GM23338 (cell line): ENCODE data around the gene THOC2. TPM values are rescaled to one million over a fixed set of nuclear protein-coding genes. Genes with fewer than 3 reads are reported as not detected.

Source experiments
- ATAC-seq: fragments of 200-7000 bp; cut with Tn5 transposase; 3 replicates; pipeline ENCODE4 v1.9.1; 2020
- DNase-seq: peaks from one replicate; pipeline ENCODE4 v3.0.0-alpha.2; 2015; ENCODE audit warnings: low spot score
- H2AFZ ChIP-seq: fragments of 200-600 bp; sonication (generic); 2 replicates; pipeline ENCODE4 v1.8.0; 2016; ENCODE audit warnings: antibody characterized with exemption, mild to moderate bottlenecking, moderate library complexity
- H3F3A ChIP-seq: fragments of 200-600 bp; sonication (generic); replicated peaks from 2 replicates; pipeline ENCODE4 v1.8.0; 2017; ENCODE audit warnings: antibody characterized with exemption, mixed run types, low read depth
- H3K27ac ChIP-seq: fragments of 200-600 bp; sonication (generic); 2 replicates; pipeline ENCODE4 v1.6.1; 2016; ENCODE audit warnings: low read depth
- H3K27me3 ChIP-seq: fragments of 200-600 bp; sonication (generic); 2 replicates; pipeline ENCODE4 v1.8.0; 2016; ENCODE audit warnings: mild to moderate bottlenecking, mixed run types, moderate library complexity; ENCODE audit not compliant: insufficient read depth
- H3K36me3 ChIP-seq: fragments of 200-600 bp; sonication (generic); 2 replicates; pipeline ENCODE4 v1.8.0; 2016; ENCODE audit warnings: mild to moderate bottlenecking; ENCODE audit not compliant: insufficient read depth
- H3K4me1 ChIP-seq: fragments of 200-600 bp; sonication (generic); 2 replicates; pipeline ENCODE4 v1.8.0; 2016; ENCODE audit warnings: mild to moderate bottlenecking, moderate library complexity; ENCODE audit not compliant: insufficient read depth
- H3K4me2 ChIP-seq: fragments of 200-600 bp; sonication (generic); 2 replicates; pipeline ENCODE4 v1.7.1; 2017; ENCODE audit warnings: mixed run types
- H3K4me3 ChIP-seq: fragments of 200-600 bp; sonication (generic); 2 replicates; pipeline ENCODE4 v1.6.1; 2016; ENCODE audit warnings: mixed run types
- H3K79me2 ChIP-seq: fragments of 200-600 bp; sonication (generic); replicated peaks from 2 replicates; pipeline ENCODE4 v1.8.0; 2017; ENCODE audit warnings: mild to moderate bottlenecking; ENCODE audit not compliant: insufficient read depth
- H3K9me2 ChIP-seq: fragments of 200-600 bp; sonication (generic); 2 replicates; pipeline ENCODE4 v1.8.0; 2017; ENCODE audit not compliant: insufficient read depth
- H4K20me1 ChIP-seq: fragments of 200-600 bp; sonication (generic); replicated peaks from 2 replicates; pipeline ENCODE4 v1.8.0; 2017; ENCODE audit warnings: mild to moderate bottlenecking; ENCODE audit not compliant: insufficient read depth
- H3K27ac Mint-ChIP-seq: 2 replicates; pipeline ENCODE4 v1.8.0; 2020; ENCODE audit warnings: inconsistent platforms, mild to moderate bottlenecking, moderate library complexity, mixed read lengths
- H3K27me3 Mint-ChIP-seq: 3 replicates; pipeline ENCODE4 v1.8.0; 2022; ENCODE audit warnings: low read depth, mild to moderate bottlenecking, moderate library complexity, mixed read lengths, inconsistent platforms; ENCODE audit not compliant: insufficient read depth, poor library complexity
- H3K36me3 Mint-ChIP-seq: 3 replicates; pipeline ENCODE4 v1.8.0; 2021; ENCODE audit warnings: low read depth, mild to moderate bottlenecking, inconsistent platforms, moderate library complexity, mixed read lengths
- H3K4me1 Mint-ChIP-seq: 3 replicates; pipeline ENCODE4 v1.8.0; 2020; ENCODE audit warnings: mild to moderate bottlenecking, inconsistent platforms, mixed read lengths
- H3K4me3 Mint-ChIP-seq: 3 replicates; pipeline ENCODE4 v1.8.0; 2021; ENCODE audit warnings: moderate library complexity, mild to moderate bottlenecking, inconsistent platforms, mixed read lengths
- H3K9me3 Mint-ChIP-seq: 3 replicates; pipeline ENCODE4 v1.8.0; 2020; ENCODE audit warnings: moderate library complexity, mild to moderate bottlenecking, inconsistent platforms, mixed read lengths
- CREB1 ChIP-seq: fragments of 250-450 bp; sonication (Bioruptor Pico); IDR thresholded peaks from 2 replicates; pipeline ENCODE4 v1.5.0; 2020; ENCODE audit warnings: low read depth, mild to moderate bottlenecking, moderate library complexity
- CTCF ChIP-seq, 2 experiments: fragments of 200-600 bp in 1 of 2; sonication (generic) in 1 of 2; conservative IDR thresholded peaks; 2 replicates each; pipeline versions ENCODE4 v1.5.1 to v1.6.1; 2016 to 2017; ENCODE audit warnings: antibody characterized with exemption in 2 of 2, low read depth in 2 of 2, mild to moderate bottlenecking in 2 of 2, moderate library complexity in 1 of 2
- ETS1 ChIP-seq: IDR thresholded peaks from 2 replicates; pipeline ENCODE4 v1.6.1; 2016; ENCODE audit warnings: antibody characterized with exemption
- EZH2 ChIP-seq: fragments of 200-600 bp; sonication (generic); IDR thresholded peaks from one replicate; pipeline ENCODE4 v1.8.0; 2017; ENCODE audit warnings: antibody characterized with exemption, mild to moderate bottlenecking, low read depth; ENCODE audit not compliant: unreplicated experiment
- EZH2phosphoT487 ChIP-seq: fragments of 200-600 bp; sonication (generic); IDR thresholded peaks from one replicate; pipeline ENCODE4 v1.8.1; 2018; ENCODE audit warnings: antibody characterized with exemption; ENCODE audit not compliant: unreplicated experiment
- JUNB ChIP-seq: IDR thresholded peaks from one replicate; pipeline ENCODE4 v1.6.1; 2016; ENCODE audit warnings: antibody characterized with exemption; ENCODE audit not compliant: unreplicated experiment
- NANOG ChIP-seq: IDR thresholded peaks from 2 replicates; pipeline ENCODE4 v1.6.1; 2016; ENCODE audit warnings: antibody characterized with exemption, borderline replicate concordance
- POLR2AphosphoS5 ChIP-seq: IDR thresholded peaks from 2 replicates; pipeline ENCODE4 v1.6.1; 2016; ENCODE audit warnings: antibody characterized with exemption, low read depth
- REST ChIP-seq: IDR thresholded peaks from one replicate; pipeline ENCODE4 v1.6.1; 2018; ENCODE audit warnings: antibody characterized with exemption; ENCODE audit not compliant: unreplicated experiment
- STAT1 ChIP-seq: IDR thresholded peaks from one replicate; pipeline ENCODE4 v1.6.1; 2016; ENCODE audit warnings: antibody characterized with exemption; ENCODE audit not compliant: unreplicated experiment
- ZNF114 ChIP-seq: fragments of 250-450 bp; sonication (Bioruptor Pico); IDR thresholded peaks from 2 replicates; pipeline ENCODE4 v1.5.0; 2020; ENCODE audit warnings: mild to moderate bottlenecking, moderate library complexity
- ZNF331 ChIP-seq: fragments of 250-450 bp; sonication (Bioruptor Pico); IDR thresholded peaks from 2 replicates; pipeline ENCODE4 v1.5.0; 2020; ENCODE audit warnings: low read depth, mild to moderate bottlenecking, moderate library complexity
- ZNF462 ChIP-seq: fragments of 250-450 bp; sonication (Bioruptor Pico); IDR thresholded peaks from 2 replicates; pipeline ENCODE4 v1.5.0; 2020; ENCODE audit warnings: mild to moderate bottlenecking, moderate library complexity
- polyA plus RNA-seq: library from polyadenylated mRNA; unstranded; fragments of >200 nt; fragmentation: Nextera tagmentation; extraction: Ambion mirVana; gene quantifications from 2 replicates; pipeline ENCODE4 v1.2.1, GENCODE V29; 2016
- total RNA-seq: library from RNA; depleted of rRNA; stranded (reverse); fragments of >200 nt; shearing (Covaris generic); gene quantifications from 2 replicates; pipeline ENCODE4 v1.2.3, GENCODE V29; 2014

THOC2 gene
- total and polyA plus RNA-seq, 2 experiments from 2014 or later: 86.6 to 138 TPM

GRCh38 chrX:123728016-123728415 lies 4.8 kb downstream of the THOC2 start:
- Mint-ChIP-seq H3K4me1 (peaks cover 8% of the 10 kb centered on the region; the same call in 2 of the 3 replicates), H3K4me3 (no peak overlapping the region), H3K9me3 (peaks cover 2% of the 10 kb centered on the region), H3K27me3 (peaks cover 5% of the 10 kb centered on the region), H3K27ac (no peak overlapping the region), H3K36me3 (peaks cover 7% of the 10 kb centered on the region)
- no peak overlapping the region for H3K27ac ChIP-seq
- no peak for TF ChIP-seq POLR2AphosphoS5
- no peak for TF ChIP-seq EZH2
- TF ChIP-seq REST: no peak
- TF ChIP-seq ZNF331 (CRISPR knock-in tag): no peak
- TF ChIP-seq ZNF462 (CRISPR knock-in tag): no peak
- TF ChIP-seq JUNB: no peak
- TF ChIP-seq ETS1: no peak
- no peak for TF ChIP-seq CTCF (conservative IDR thresholded peaks at IDR 0.05; ENCODE audit: low read depth in 2 of 2)
- TF ChIP-seq CREB1 (CRISPR knock-in tag): no peak
- no peak for TF ChIP-seq NANOG
- no peak for TF ChIP-seq STAT1
- no peak for TF ChIP-seq ZNF114
- no peak for TF ChIP-seq EZH2phosphoT487
- no peaks in the 10 kb centered on the region for H3K36me3 ChIP-seq
- no peaks in the 10 kb centered on the region for H3F3A ChIP-seq
- no peak overlapping the region for H2AFZ ChIP-seq
- no peak overlapping the region for H3K4me3 ChIP-seq
- H3K4me1 ChIP-seq: peaks cover 5% of the 10 kb centered on the region; the same call in 1 of the 2 replicates
- no peak for ATAC-seq
- no peak for DNase-seq
- peaks cover 15% of the 10 kb centered on the region for H4K20me1 ChIP-seq
- H3K27me3 ChIP-seq: no peaks in the 10 kb centered on the region
- H3K9me2 ChIP-seq: no peaks in the 10 kb centered on the region
- peaks cover 98% of the 10 kb centered on the region for H3K79me2 ChIP-seq
- no peak overlapping the region for H3K4me2 ChIP-seq
